NK-92 (cell line): ENCODE data around the gene FDXR.

Experiments used
- DNase-seq: peaks from one replicate; lab custom pipeline; 2025; ENCODE audit not compliant: unreplicated experiment; lab: John Stamatoyannopoulos, UW

The FDXR gene

GRCh38 chr17:74815550-74816370 lies 57.0 kb downstream of the FDXR start:
- no peak for DNase-seq

- no peak for DNase-seq
Observed at GRCh38 chr17:74815067-74815466, 57.7 kb downstream of the FDXR start.

GRCh38 chr17:74814453-74814852 lies 58.3 kb downstream of the FDXR start:
- DNase-seq: no peak
